ENCODE results near the gene OPA3.

Gene OPA3

DNA sequence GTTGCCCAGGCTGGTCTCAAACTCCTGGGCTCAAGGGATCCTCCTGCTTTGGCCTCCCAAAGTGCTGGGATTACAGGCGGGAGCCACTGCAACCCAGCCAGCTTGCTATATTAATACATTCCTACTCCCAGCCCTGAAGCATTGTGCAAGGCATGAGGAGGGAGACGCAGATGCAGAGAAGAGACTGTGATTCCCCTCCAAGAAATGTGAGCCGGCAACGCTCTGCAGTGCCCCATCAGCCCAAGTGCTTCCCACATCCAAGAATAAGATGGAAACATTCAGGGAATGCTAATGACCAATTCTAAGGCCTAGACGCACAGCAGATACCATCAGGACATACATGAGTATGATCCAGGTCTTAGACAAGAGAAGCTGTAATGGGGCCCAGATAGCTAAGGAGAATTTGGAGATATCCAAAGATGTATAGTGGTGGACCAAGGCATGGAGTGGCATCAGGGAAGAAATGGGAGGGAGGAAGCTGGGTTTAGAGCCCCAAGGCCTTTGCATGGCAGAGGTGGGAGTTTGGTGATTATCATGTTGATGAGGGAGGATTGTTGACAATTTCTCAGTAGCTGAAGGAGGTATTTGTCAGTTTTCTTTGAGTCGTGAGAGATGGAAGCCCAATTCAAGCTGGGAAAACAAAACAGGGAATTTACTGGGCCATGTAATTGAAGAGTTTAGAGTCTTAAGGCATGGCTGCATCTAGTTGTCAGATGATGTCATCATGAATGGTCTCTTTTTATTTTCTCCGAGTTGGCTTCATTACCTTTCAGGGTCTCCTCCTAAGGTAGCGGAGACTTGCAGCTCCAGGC is 83.5 kb downstream of the OPA3 start:
- TF ChIP-seq CTCF (IDR thresholded peaks at IDR 0.05), result no peak

GRCh38 chr19:45499196-45500180 is 85.1 kb downstream of the OPA3 start:
- TF ChIP-seq CTCF (IDR thresholded peaks at IDR 0.05), result no peak

DNA sequence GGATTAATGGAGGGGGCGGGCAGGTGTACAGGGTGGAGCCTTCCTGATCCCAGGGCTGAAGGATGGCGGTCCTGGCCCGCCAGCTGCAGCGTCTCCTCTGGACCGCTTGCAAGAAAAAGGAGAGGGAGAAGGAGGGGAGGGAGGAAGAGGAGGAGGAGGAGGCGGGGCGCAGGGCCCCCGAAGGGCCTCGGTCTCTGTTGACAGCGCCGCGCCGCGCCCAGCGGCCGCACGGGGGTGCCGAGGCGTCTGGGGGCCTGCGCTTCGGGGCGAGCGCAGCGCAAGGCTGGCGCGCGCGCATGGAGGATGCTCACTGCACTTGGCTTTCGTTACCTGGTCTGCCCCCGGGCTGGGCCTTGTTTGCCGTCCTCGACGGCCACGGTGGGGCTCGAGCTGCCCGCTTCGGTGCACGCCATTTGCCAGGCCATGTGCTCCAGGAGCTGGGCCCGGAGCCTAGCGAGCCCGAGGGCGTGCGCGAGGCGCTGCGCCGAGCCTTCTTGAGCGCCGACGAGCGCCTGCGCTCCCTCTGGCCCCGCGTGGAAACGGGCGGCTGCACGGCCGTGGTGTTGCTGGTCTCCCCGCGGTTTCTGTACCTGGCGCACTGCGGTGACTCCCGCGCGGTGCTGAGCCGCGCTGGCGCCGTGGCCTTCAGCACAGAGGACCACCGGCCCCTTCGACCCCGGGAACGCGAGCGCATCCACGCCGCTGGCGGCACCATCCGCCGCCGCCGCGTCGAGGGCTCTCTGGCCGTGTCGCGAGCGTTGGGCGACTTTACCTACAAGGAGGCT is 86.0 kb downstream of the OPA3 start, which contains the start of gene PPM1N:
Gene PPM1N (plus strand): TSS at position 33 of the 785 bp plus-strand sequence. CDS start 30 bp downstream, at position 63.
- TF ChIP-seq CTCF (IDR thresholded peaks at IDR 0.05), result no peak

GRCh38 chr19:45497791-45498190 is 86.8 kb downstream of the OPA3 start:
- no peak for TF ChIP-seq CTCF (IDR thresholded peaks at IDR 0.05)

DNA sequence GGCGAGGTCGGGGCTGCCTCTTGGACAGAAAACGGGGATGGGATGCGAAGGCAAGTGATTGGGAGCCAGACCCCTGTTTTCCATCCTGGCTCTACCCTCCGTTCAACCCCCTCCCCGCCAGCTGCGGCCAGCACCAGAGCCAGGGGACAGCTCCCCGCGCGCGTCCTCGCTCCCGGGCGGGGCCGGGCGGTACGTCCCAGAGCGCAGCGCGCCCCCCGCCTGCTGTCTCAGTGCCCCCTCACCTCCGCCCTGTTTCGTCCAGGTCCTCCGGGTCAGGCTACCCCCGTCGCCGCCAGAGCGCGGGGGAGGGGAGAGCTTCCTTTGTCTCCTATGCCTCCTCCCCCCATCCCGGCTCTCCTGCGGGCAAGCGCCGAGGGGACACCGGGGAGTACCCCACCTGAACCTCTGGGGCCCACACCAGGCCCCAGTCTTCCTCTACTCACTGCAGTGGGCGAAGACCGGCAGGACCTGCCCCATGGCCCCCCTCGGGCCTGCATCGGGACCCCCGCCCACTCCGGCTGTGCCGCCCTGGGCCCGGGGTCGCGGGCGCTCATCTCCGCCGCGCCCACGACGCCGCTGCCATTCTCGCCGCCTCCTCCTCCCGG is 88.2 kb downstream of the OPA3 start:
- no peak for TF ChIP-seq CTCF (IDR thresholded peaks at IDR 0.05)

- no peak for TF ChIP-seq CTCF (IDR thresholded peaks at IDR 0.05)
Observed at GRCh38 chr19:45495178-45495577, 89.4 kb downstream of the OPA3 start.

Data from LNCAP (cell line).